HepG2 (cell line): ENCODE data around the gene CCDC191. TPM values are rescaled to one million over a fixed set of nuclear protein-coding genes. Genes with fewer than 3 reads are reported as not detected.

Source experiments
- ATF2 ChIP-seq: sonication (generic); formaldehyde crosslinking; IDR thresholded peaks from 2 replicates; pipeline ENCODE4 v1.4.0; 2020; ENCODE audit warnings: missing genetic modification reagents
- BHLHE40 ChIP-seq: IDR thresholded peaks from 2 replicates; pipeline ENCODE4 v1.6.1; 2011; ENCODE audit warnings: low read length, improper control_type of control experiment
- CHCHD3 ChIP-seq: sonication (generic); formaldehyde crosslinking; IDR thresholded peaks from 2 replicates; pipeline ENCODE4 v1.8.0; 2022; ENCODE audit warnings: mild to moderate bottlenecking, missing genetic modification reagents, moderate library complexity
- ELF1 ChIP-seq: sonication (generic); formaldehyde crosslinking; IDR thresholded peaks from 2 replicates; pipeline ENCODE4 v1.4.0; 2020; ENCODE audit warnings: missing genetic modification reagents
- FOXC1 ChIP-seq: sonication (generic); formaldehyde crosslinking; IDR thresholded peaks from 2 replicates; pipeline ENCODE4 v1.8.0; 2022; ENCODE audit warnings: mild to moderate bottlenecking, missing genetic modification reagents, borderline replicate concordance
- HCFC1 ChIP-seq: fragments of 150-350 bp; IDR thresholded peaks from 2 replicates; pipeline ENCODE4 v1.6.1; 2014; ENCODE audit warnings: low read depth, low read length
- HNRNPK ChIP-seq: fragments of 200-400 bp; formaldehyde crosslinking; IDR thresholded peaks from 2 replicates; pipeline ENCODE4 v1.6.1; 2018; ENCODE audit warnings: low read length, low read depth, moderate library complexity, mild to moderate bottlenecking; ENCODE audit not compliant: poor library complexity, severe bottlenecking
- HNRNPL ChIP-seq: fragments of 200-400 bp; formaldehyde crosslinking; IDR thresholded peaks from 2 replicates; pipeline ENCODE4 v1.6.1; 2017; ENCODE audit warnings: mild to moderate bottlenecking, low read depth, low read length
- KLF9 ChIP-seq: IDR thresholded peaks from 2 replicates; pipeline ENCODE4 v1.6.1; 2016; ENCODE audit warnings: low read depth
- KMT2B ChIP-seq: IDR thresholded peaks from 2 replicates; pipeline ENCODE4 v1.6.1; 2016; ENCODE audit warnings: missing genetic modification reagents, missing compliant biosample characterization
- MTF2 ChIP-seq: sonication (generic); formaldehyde crosslinking; IDR thresholded peaks from 2 replicates; pipeline ENCODE4 v1.5.0; 2020; ENCODE audit warnings: missing genetic modification reagents, borderline replicate concordance
- NCOR1 ChIP-seq: fragments of 200-600 bp; sonication (generic); IDR thresholded peaks from 2 replicates; pipeline ENCODE4 v1.7.0; 2017; ENCODE audit warnings: antibody characterized with exemption, low read length, borderline replicate concordance
- NFATC3 ChIP-seq: sonication (generic); formaldehyde crosslinking; IDR thresholded peaks from 2 replicates; pipeline ENCODE4 v1.5.1; 2020; ENCODE audit warnings: mild to moderate bottlenecking, missing genetic modification reagents
- NFKBIZ ChIP-seq: IDR thresholded peaks from 2 replicates; pipeline ENCODE4 v1.6.1; 2018; ENCODE audit warnings: missing genetic modification reagents, missing compliant biosample characterization
- PHF20 ChIP-seq: sonication (generic); formaldehyde crosslinking; IDR thresholded peaks from 2 replicates; pipeline ENCODE4 v1.5.0; 2020; ENCODE audit warnings: mild to moderate bottlenecking, missing genetic modification reagents
- SATB2 ChIP-seq: sonication (generic); formaldehyde crosslinking; IDR thresholded peaks from 2 replicates; pipeline ENCODE4 v1.5.0; 2020; ENCODE audit warnings: missing genetic modification reagents
- SOX6 ChIP-seq, 2 experiments: fragments of 450-650 bp in 1 of 2; sonication (generic) in 1 of 2; formaldehyde crosslinking in 1 of 2; IDR thresholded peaks; 2 replicates each; pipeline versions ENCODE4 v1.4.0 to v1.6.1; 2017 to 2020; ENCODE audit warnings: antibody characterized with exemption in 1 of 2, mild to moderate bottlenecking in 1 of 2, missing genetic modification reagents in 1 of 2
- ZNF136 ChIP-seq: sonication (generic); formaldehyde crosslinking; IDR thresholded peaks from 2 replicates; pipeline ENCODE4 v1.8.1; 2022; ENCODE audit warnings: low read depth, mild to moderate bottlenecking, moderate library complexity, missing genetic modification reagents
- ZNF138 ChIP-seq: sonication (generic); formaldehyde crosslinking; IDR thresholded peaks from 2 replicates; pipeline ENCODE4 v1.5.0; 2020; ENCODE audit warnings: mild to moderate bottlenecking, low read depth, missing genetic modification reagents
- ZNF160 ChIP-seq: sonication (generic); formaldehyde crosslinking; IDR thresholded peaks from 2 replicates; pipeline ENCODE4 v1.8.0; 2022; ENCODE audit warnings: mild to moderate bottlenecking, inconsistent platforms, missing genetic modification reagents
- ZNF3 ChIP-seq: IDR thresholded peaks from 2 replicates; pipeline ENCODE4 v1.7.0; 2017; ENCODE audit warnings: inconsistent platforms
- ZNF329 ChIP-seq: sonication (generic); formaldehyde crosslinking; IDR thresholded peaks from 2 replicates; pipeline ENCODE4 v1.9.0; 2021; ENCODE audit warnings: low read depth, mild to moderate bottlenecking, missing genetic modification reagents
- ZNF557 ChIP-seq: sonication (generic); formaldehyde crosslinking; IDR thresholded peaks from 2 replicates; pipeline ENCODE4 v1.4.0; 2020; ENCODE audit warnings: missing genetic modification reagents
- ZNF709 ChIP-seq: sonication (generic); formaldehyde crosslinking; IDR thresholded peaks from 2 replicates; pipeline ENCODE4 v1.5.0; 2020; ENCODE audit warnings: mild to moderate bottlenecking, missing genetic modification reagents
- ZNF790 ChIP-seq: sonication (generic); formaldehyde crosslinking; IDR thresholded peaks from 2 replicates; pipeline ENCODE4 v1.8.0; 2022; ENCODE audit warnings: missing genetic modification reagents, mild to moderate bottlenecking, borderline replicate concordance
- ZSCAN22 ChIP-seq: sonication (generic); formaldehyde crosslinking; IDR thresholded peaks from 2 replicates; pipeline ENCODE4 v1.4.0; 2020; ENCODE audit warnings: mild to moderate bottlenecking, missing genetic modification reagents
- polyA plus RNA-seq, 8 experiments: library from polyadenylated mRNA; depleted of rRNA in 3 of 8; stranded (reverse) in 7 of 8; unstranded in 1 of 8; fragments of >200 nt; fragmentation: Illumina TruSeq in 4 of 8; extraction: Trizol in 4 of 8; gene quantifications; 2 replicates each; pipeline versions ENCODE4 v1.2.1 to v1.2.3, GENCODE V29; 2011 to 2016; ENCODE audit warnings: low read depth in 4 of 8, missing spikeins in 1 of 8, mixed read lengths in 1 of 8; ENCODE audit not compliant: insufficient read depth in 1 of 8
- total RNA-seq, 5 experiments: library from RNA; depleted of rRNA; stranded (reverse); fragments of >200 nt; fragmentation: Illumina TruSeq; extraction: Trizol; gene quantifications; 2 replicates each; pipeline ENCODE4 v1.2.3, GENCODE V29; 2016; ENCODE audit warnings: low read depth in 1 of 5

Gene CCDC191
- total and polyA plus RNA-seq, 2 of the 13 experiments (the other 11 are each of a cell fraction or from before 2014, with no cell fraction given) = 0.91 to 1.4 TPM

DNA sequence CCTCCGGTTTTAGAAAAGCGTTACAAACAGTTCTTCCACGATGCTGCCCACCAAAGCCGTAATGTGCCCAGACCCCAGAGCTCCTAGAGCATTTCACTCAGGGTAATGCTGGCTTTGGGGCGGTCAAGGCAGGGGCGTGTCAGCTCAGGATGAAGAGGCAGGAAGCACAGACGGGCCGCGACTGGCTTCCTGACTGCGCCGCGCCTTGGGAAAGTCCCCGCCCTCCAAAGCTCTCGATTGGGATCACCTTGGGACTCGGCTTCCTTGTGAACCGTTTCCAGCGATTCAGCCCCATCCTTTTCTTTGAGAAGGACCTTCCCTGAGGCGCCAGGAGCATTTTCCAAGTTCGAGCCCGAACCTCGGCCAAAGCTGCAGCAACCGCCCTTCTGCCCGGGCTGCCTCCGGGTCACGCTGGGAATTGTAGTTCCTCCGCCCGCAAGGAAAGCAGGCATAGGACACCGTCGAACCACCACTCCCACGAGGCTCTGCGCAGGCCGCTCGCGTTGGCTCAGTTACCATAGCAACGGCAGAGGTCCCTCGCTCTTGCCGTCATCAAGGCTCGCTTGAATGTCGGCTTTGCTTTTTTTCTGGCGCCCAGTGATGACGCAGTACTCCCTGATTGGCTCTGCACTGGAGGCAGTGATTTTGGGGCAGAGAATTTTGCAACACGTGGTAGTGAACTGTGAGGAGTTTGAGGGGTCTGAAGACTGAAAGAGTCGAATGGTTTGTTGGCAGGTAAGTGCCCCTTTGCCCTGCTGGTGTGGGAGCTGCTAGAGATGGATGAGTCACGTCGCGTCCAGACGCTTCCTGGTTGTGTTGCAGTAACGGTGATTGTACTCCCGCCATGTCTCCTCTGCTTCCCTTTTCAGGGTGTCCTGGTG lies at the start of gene CCDC191, which contains the start of gene QTRT2 (continued):
- TF ChIP-seq SATB2 (CRISPR knock-in tag) (peak; percentile 16; the same call in 1 of the 2 replicates), ZNF138 (CRISPR knock-in tag) (no peak), ZNF709 (CRISPR knock-in tag) (no peak), KLF9 (CRISPR knock-in tag) (no peak), SOX6 (IDR thresholded peaks at IDR 0.05) (no peak), SOX6 (CRISPR knock-in tag; IDR thresholded peaks at IDR 0.05) (peak; percentile 74), ZNF790 (CRISPR knock-in tag) (no peak), HNRNPK (no peak), ZNF557 (CRISPR knock-in tag) (peak; percentile 5; the same call in 1 of the 2 replicates), BHLHE40 (no peak), KMT2B (CRISPR knock-in tag) (peak; percentile 97), MTF2 (no peak), ZNF160 (CRISPR knock-in tag) (no peak), NCOR1 (no peak; the same call in 1 of the 2 replicates), HNRNPL (no peak), PHF20 (peak; percentile 94), CHCHD3 (no peak), ZNF136 (CRISPR knock-in tag) (peak; percentile 69; the same call in 1 of the 2 replicates), NFKBIZ (CRISPR knock-in tag) (0 out of 2 replicates have a peak, but pooled peaks have one; percentile 25), ZSCAN22 (CRISPR knock-in tag) (no peak), ATF2 (CRISPR knock-in tag) (peak; percentile 74), ZNF329 (0 out of 2 replicates have a peak, but pooled peaks have one; percentile 38), FOXC1 (CRISPR knock-in tag) (peak; percentile 33; the same call in 1 of the 2 replicates), NFATC3 (CRISPR knock-in tag) (0 out of 2 replicates have a peak, but pooled peaks have one; percentile 61), HCFC1 (peak; percentile 99), ZNF3 (CRISPR knock-in tag) (no peak), ELF1 (peak; percentile 83)
